ENCODE results near the gene RIPK1. TPM values are rescaled to one million over a fixed set of nuclear protein-coding genes. Genes with fewer than 3 reads are reported as not detected.

RIPK1 gene
- total RNA-seq, 1 donor from 2014 or later: 6.2 TPM

DNA sequence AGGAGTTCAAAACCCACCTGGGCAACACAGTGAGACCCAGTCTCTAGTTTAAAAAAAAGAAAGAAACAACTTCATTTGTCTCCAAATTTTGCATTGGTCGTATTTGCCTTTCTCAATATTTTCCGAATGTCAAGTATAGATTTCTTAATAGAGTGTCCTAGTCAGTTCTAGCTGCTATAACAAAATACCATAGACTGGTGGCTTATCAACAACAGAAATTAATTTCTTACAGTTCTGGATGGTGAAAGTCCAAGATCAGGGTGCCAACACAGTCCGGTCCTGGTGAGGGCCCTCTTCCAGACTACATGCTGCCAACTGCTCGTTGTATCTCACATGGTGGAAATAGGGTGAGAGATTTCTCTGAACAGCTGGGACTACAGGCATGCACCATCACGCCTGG, 34.6 kb upstream of the RIPK1 start:
- intact Hi-C loops (cut with micrococcal nuclease): no loop called here
- Histone ChIP-seq H3K4me3 (no peak overlapping the region), H3K4me1 (no peaks in the 10 kb centered on the region)

DNA sequence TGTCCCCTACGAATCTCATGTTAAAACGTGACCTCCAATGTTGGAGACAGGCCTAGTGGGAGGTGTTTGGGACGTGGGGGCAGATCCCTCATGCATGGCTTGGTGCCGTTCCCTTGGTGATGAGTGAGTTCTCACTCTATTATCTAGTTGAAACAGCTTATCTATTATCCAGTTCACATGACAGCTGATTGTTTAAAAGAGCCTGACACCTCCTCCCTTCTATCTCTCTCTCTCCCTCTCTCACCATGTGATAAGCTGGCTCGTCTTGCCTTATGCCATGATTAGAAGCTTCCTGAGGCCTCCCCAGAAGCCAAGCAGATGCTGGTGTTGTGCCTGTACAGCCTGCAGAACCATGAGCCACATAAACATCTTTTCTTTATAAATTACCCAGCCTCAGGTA, 32.9 kb upstream of the RIPK1 start:
- Histone ChIP-seq H3K4me1 (no peaks in the 10 kb centered on the region), H3K27me3 (ENCODE audit: low read depth) (no peaks in the 10 kb centered on the region), H3K36me3 (no peaks in the 10 kb centered on the region), H3K27ac (replicated peaks) (no peak overlapping the region), H3K9me3 (replicated peaks) (peaks cover 6% of the 10 kb centered on the region), H3K4me3 (no peak overlapping the region)
- intact Hi-C loops (cut with micrococcal nuclease): no loop called here
- no peak for DNase-seq
- TF ChIP-seq, protein P1, sequence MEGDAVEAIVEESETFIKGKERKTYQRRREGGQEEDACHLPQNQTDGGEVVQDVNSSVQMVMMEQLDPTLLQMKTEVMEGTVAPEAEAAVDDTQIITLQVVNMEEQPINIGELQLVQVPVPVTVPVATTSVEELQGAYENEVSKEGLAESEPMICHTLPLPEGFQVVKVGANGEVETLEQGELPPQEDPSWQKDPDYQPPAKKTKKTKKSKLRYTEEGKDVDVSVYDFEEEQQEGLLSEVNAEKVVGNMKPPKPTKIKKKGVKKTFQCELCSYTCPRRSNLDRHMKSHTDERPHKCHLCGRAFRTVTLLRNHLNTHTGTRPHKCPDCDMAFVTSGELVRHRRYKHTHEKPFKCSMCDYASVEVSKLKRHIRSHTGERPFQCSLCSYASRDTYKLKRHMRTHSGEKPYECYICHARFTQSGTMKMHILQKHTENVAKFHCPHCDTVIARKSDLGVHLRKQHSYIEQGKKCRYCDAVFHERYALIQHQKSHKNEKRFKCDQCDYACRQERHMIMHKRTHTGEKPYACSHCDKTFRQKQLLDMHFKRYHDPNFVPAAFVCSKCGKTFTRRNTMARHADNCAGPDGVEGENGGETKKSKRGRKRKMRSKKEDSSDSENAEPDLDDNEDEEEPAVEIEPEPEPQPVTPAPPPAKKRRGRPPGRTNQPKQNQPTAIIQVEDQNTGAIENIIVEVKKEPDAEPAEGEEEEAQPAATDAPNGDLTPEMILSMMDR (IDR thresholded peaks at IDR 0.05; ENCODE audit: borderline replicate concordance): no peak

More for the DNA sequence above, 34.6 kb upstream of the RIPK1 start:
- TF ChIP-seq, protein P1 (IDR thresholded peaks at IDR 0.05; ENCODE audit: borderline replicate concordance): no peak
- H3K9me3 ChIP-seq (replicated peaks): peaks cover 6% of the 10 kb centered on the region
- H3K36me3 ChIP-seq: no peaks in the 10 kb centered on the region
- H3K27me3 ChIP-seq (ENCODE audit: low read depth): no peaks in the 10 kb centered on the region
- DNase-seq: no peak
- H3K27ac ChIP-seq (replicated peaks): no peak overlapping the region

DNA sequence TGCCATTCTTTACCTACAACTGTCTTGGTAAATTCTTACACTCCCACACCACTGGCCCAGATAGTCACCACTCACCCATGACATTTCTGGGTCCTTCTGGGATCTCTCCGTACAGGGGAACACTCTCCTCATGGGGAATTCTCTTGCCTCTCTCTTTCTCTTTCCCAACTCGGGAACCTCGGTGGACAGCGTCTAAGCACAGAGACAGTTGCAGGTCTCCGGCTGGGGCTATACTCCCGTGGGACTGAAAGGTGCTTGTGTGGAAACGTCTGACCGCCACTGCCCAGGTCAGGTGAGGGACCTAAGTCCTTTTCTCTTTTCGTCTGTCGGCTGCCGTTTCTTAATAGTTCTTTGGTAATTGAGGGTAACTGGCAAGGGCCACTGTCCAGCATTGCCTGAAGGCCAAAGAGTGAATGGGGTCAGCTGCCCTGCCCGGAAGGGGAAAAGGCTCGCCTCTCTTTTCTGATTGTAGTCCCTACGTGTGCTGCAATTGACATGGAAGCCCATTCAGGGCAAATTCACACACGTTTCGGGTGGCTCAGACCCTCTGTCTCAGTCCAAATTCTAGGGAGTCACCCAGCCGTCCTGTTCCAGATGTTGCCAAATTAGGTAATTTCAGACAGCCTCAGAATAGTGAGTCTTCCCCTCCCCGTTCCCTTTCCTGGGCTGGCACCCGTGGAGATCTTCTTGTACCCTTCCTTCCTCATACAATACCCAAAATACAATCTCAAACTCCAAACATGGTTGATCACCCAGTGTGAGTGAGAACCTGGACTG, 31.2 kb upstream of the RIPK1 start:
- TF ChIP-seq, protein P1 (IDR thresholded peaks at IDR 0.05; ENCODE audit: borderline replicate concordance): no peak
- no peak overlapping the region for H3K4me3 ChIP-seq
- peaks cover 10% of the 10 kb centered on the region for H3K4me1 ChIP-seq
- no peaks in the 10 kb centered on the region for H3K27me3 ChIP-seq (ENCODE audit: low read depth)
- intact Hi-C loops (cut with micrococcal nuclease): no loop called here
- no peak for DNase-seq
- H3K36me3 ChIP-seq: no peaks in the 10 kb centered on the region
- H3K27ac ChIP-seq (replicated peaks): no peak overlapping the region
- peaks cover 6% of the 10 kb centered on the region for H3K9me3 ChIP-seq (replicated peaks)

DNA sequence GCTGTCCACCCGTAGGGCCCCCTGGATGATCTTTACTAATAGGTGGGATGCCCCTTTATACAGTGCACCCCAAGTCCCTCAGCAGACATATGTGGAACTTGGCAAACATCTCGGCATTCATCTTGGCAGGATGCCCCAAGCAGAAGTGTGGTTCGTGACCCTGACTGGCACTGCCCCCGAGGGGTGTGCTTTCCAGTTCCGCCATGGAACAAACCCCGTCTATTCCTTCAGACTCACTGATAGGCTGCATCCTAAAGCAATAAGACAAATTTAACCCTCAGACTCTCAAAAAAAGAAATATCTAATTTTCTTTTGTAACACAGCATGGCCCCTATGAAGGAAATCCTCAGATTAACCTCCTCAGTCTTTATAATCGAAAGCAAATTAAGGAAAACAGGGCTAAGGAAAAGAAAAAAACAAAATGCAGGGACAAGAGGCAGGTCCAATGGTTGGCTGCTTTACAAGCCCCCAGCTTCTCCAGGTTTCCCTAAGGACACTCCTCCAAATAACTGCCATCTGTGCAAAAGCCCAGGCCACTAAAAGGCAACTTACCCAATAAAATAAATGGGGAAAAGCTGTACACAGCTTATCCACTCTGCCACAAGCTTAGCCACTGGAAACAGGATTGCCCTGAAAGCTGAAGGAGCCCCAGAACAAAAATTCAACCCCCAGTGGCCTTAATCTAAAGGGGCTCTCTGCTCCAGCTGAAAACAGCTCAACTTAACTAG, 30.5 kb upstream of the RIPK1 start:
- H3K9me3 ChIP-seq (replicated peaks): peaks cover 6% of the 10 kb centered on the region
- H3K4me1 ChIP-seq: peaks cover 12% of the 10 kb centered on the region
- no peaks in the 10 kb centered on the region for H3K36me3 ChIP-seq
- no peaks in the 10 kb centered on the region for H3K27me3 ChIP-seq (ENCODE audit: low read depth)
- intact Hi-C loops (cut with micrococcal nuclease): no loop called here
- TF ChIP-seq, protein P1 (IDR thresholded peaks at IDR 0.05; ENCODE audit: borderline replicate concordance): no peak
- no peak overlapping the region for H3K4me3 ChIP-seq
- no peak overlapping the region for H3K27ac ChIP-seq (replicated peaks)
- DNase-seq: no peak

DNA sequence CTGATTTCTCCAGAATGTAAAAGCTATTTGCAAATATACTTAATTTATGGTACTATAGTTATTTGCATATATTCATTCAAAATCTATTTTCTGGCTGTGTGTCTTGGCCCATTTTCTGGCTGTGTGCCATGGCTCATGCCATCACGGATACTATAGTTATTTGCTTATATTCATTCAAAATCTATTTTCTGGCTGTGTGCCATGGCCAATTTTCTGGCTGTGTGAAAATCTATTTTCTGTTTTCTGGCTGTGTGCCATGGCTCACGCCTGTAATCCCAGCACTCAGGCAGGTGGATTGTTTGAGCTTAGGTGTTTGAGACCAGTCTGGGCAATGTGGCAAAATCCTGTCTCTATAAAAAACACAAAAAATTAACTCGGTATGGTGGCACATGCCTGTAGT, 28.9 kb upstream of the RIPK1 start:
- H3K4me1 ChIP-seq: peaks cover 12% of the 10 kb centered on the region

More for the DNA sequence above, 28.9 kb upstream of the RIPK1 start:
- no peaks in the 10 kb centered on the region for H3K36me3 ChIP-seq
- no peaks in the 10 kb centered on the region for H3K27me3 ChIP-seq (ENCODE audit: low read depth)
- no peak overlapping the region for H3K27ac ChIP-seq (replicated peaks)
- H3K9me3 ChIP-seq (replicated peaks): peaks cover 6% of the 10 kb centered on the region
- H3K4me3 ChIP-seq: no peak overlapping the region
- no peak for DNase-seq
- intact Hi-C loops (cut with micrococcal nuclease): no loop called here
- TF ChIP-seq, protein P1 (IDR thresholded peaks at IDR 0.05; ENCODE audit: borderline replicate concordance): no peak

Measured in left ventricle myocardium inferior (tissue), 1 donor.